ENCODE results near the gene C7.
"Not testable (repeated sequence)": the region's sequence is repeated elsewhere in the genome, so short reads cannot be mapped to it uniquely, and the experiment has no call there.

The C7 gene

DNA sequence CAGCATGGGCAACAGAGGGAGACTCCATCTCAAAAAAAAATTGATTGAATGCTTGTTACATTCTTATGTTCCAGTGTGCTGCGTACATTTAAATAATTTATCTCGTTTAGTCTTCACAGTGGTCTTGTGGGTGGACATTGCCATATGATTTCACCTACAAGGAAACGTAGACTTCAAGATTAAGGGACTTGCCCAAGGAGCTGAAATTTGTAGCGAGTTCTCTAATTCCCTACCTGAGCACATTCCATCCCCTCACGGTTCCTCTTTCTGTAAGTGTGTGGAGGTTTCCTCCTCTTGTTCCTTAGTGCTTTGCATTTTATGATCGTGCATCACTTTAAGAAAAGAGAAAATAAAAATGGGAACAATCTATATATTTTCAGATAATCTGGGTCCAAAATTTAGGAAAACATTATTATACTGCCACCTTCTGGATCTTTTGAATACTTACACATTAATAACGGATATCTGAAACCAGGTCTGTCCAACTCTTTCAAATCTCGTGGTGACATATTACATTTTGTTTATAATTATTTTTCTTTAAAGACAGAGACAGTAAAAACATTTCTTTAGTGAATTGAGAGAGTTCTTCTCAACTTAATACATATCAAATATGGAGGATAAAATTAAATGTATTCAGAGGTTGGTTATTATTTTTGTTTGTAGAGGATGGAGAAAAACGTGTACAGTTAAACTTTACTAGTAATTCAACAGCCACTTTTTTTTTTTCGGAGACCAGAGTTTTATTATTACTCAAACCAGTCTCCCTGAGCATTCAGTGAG is 29.9 kb upstream of the C7 start:
- Histone ChIP-seq H4K20me1 (no peaks in the 10 kb centered on the region), H3K36me3 (no peaks in the 10 kb centered on the region), H3K9ac (no peak overlapping the region), H3K27me3 (no peaks in the 10 kb centered on the region), H3K4me1 (no peaks in the 10 kb centered on the region), H3K27ac (no peak overlapping the region), H3K9me3 (peaks cover 22% of the 10 kb centered on the region), H3K4me3 (no peak overlapping the region), H3K4me2 (no peak overlapping the region)
- TF ChIP-seq Cebpa-rat (IDR thresholded peaks at IDR 0.05): no peak

GRCh38 chr5:40882291-40882690 is 27.0 kb upstream of the C7 start:
- Histone ChIP-seq H3K9ac (no peak overlapping the region), H3K9me3 (peaks cover 20% of the 10 kb centered on the region), H3K27ac (no peak overlapping the region), H3K4me3 (no peak overlapping the region), H3K4me1 (no peaks in the 10 kb centered on the region), H3K27me3 (no peaks in the 10 kb centered on the region), H3K36me3 (no peaks in the 10 kb centered on the region), H4K20me1 (no peaks in the 10 kb centered on the region), H3K4me2 (no peak overlapping the region)
- no peak for TF ChIP-seq Cebpa-rat (IDR thresholded peaks at IDR 0.05)

GRCh38 chr5:40883051-40883450 is 26.2 kb upstream of the C7 start:
- H3K4me2 ChIP-seq, H3K27me3 ChIP-seq, H4K20me1 ChIP-seq, H3K9ac ChIP-seq, H3K4me1 ChIP-seq, H3K36me3 ChIP-seq, H3K4me3 ChIP-seq, H3K27ac ChIP-seq: not testable (repeated sequence)
- H3K9me3 ChIP-seq: peaks cover 16% of the 10 kb centered on the region

GRCh38 chr5:40895440-40896425 is 13.6 kb upstream of the C7 start:
- H3K36me3 ChIP-seq, H4K20me1 ChIP-seq, H3K27me3 ChIP-seq, H3K4me1 ChIP-seq, H3K27ac ChIP-seq, H3K9me3 ChIP-seq, H3K9ac ChIP-seq, H3K4me2 ChIP-seq, H3K4me3 ChIP-seq: not testable (repeated sequence)

- Histone ChIP-seq H3K27me3 (no peaks in the 10 kb centered on the region), H4K20me1 (no peaks in the 10 kb centered on the region), H3K4me2 (no peak overlapping the region), H3K9me3 (no peaks in the 10 kb centered on the region), H3K36me3 (no peaks in the 10 kb centered on the region), H3K27ac (no peak overlapping the region), H3K9ac (no peak overlapping the region), H3K4me1 (no peaks in the 10 kb centered on the region), H3K4me3 (no peak overlapping the region)
- TF ChIP-seq Cebpa-rat (IDR thresholded peaks at IDR 0.05): no peak
Measured at GRCh38 chr5:40904205-40904993, 4.9 kb upstream of the C7 start.

GRCh38 chr5:40904994-40905306 is 4.3 kb upstream of the C7 start:
- Histone ChIP-seq H3K27ac (no peak overlapping the region), H3K4me2 (no peak overlapping the region), H3K4me1 (no peaks in the 10 kb centered on the region), H3K27me3 (no peaks in the 10 kb centered on the region), H3K9ac (no peak overlapping the region), H3K4me3 (no peak overlapping the region), H4K20me1 (no peaks in the 10 kb centered on the region), H3K9me3 (no peaks in the 10 kb centered on the region), H3K36me3 (no peaks in the 10 kb centered on the region)
- no peak for TF ChIP-seq Cebpa-rat (IDR thresholded peaks at IDR 0.05)

GRCh38 chr5:40906351-40906751 is 2.9 kb upstream of the C7 start:
- Histone ChIP-seq H3K36me3 (no peaks in the 10 kb centered on the region), H3K9ac (no peak overlapping the region), H4K20me1 (no peaks in the 10 kb centered on the region), H3K4me1 (no peaks in the 10 kb centered on the region), H3K27me3 (no peaks in the 10 kb centered on the region), H3K4me2 (no peak overlapping the region), H3K27ac (no peak overlapping the region), H3K4me3 (no peak overlapping the region), H3K9me3 (no peaks in the 10 kb centered on the region)
- TF ChIP-seq Cebpa-rat (IDR thresholded peaks at IDR 0.05): no peak

DNA sequence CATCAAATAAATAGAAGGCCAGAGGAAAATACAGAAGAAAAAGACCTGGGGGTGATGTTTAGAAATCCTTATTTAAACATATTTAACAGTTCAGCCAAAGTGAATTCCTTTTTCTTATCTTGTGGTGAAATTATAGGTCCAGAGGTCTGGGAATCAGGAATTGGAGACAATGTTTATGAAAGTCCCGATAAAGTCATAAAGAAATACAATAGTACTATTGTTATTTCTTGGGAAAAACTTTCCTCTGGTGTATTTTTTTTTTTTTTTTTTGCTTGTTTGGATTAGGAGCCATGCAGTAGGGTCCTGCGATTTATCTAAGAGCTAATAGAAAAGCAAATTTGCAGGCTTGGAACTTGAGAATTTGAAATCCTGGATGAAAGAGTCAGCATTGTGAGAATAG is 426 bp downstream of the C7 start:
- no peaks in the 10 kb centered on the region for H3K9me3 ChIP-seq
- H3K36me3 ChIP-seq: no peaks in the 10 kb centered on the region
- H3K4me1 ChIP-seq: no peaks in the 10 kb centered on the region
- no peaks in the 10 kb centered on the region for H3K27me3 ChIP-seq
- H3K4me2 ChIP-seq: no peak overlapping the region
- H4K20me1 ChIP-seq: no peaks in the 10 kb centered on the region
- H3K9ac ChIP-seq: no peak overlapping the region
- no peak overlapping the region for H3K4me3 ChIP-seq
- no peak for TF ChIP-seq Cebpa-rat (IDR thresholded peaks at IDR 0.05)
- H3K27ac ChIP-seq: no peak overlapping the region

GRCh38 chr5:40911266-40911665 is 2.0 kb downstream of the C7 start:
- Histone ChIP-seq H3K4me1 (no peaks in the 10 kb centered on the region), H3K4me2 (no peak overlapping the region), H3K36me3 (no peaks in the 10 kb centered on the region), H3K4me3 (no peak overlapping the region), H3K27ac (no peak overlapping the region), H3K27me3 (no peaks in the 10 kb centered on the region), H4K20me1 (no peaks in the 10 kb centered on the region), H3K9ac (no peak overlapping the region), H3K9me3 (no peaks in the 10 kb centered on the region)
- TF ChIP-seq Cebpa-rat (IDR thresholded peaks at IDR 0.05): no peak

GRCh38 chr5:40914835-40915234 is 5.5 kb downstream of the C7 start:
- Histone ChIP-seq H3K27ac (no peak overlapping the region), H3K4me3 (no peak overlapping the region), H3K9me3 (no peaks in the 10 kb centered on the region), H3K4me2 (no peak overlapping the region), H3K27me3 (no peaks in the 10 kb centered on the region), H4K20me1 (no peaks in the 10 kb centered on the region), H3K9ac (no peak overlapping the region), H3K36me3 (no peaks in the 10 kb centered on the region), H3K4me1 (no peaks in the 10 kb centered on the region)
- TF ChIP-seq Cebpa-rat (IDR thresholded peaks at IDR 0.05): no peak

All from BLaER1 (cell line).